Measurements from ENCODE around the gene MATCAP1.

- TF ChIP-seq CTCF (IDR thresholded peaks at IDR 0.05) = no peak
- no peak for TF ChIP-seq EZH2 (IDR thresholded peaks at IDR 0.05; ENCODE audit: borderline replicate concordance, insufficient read depth, low read depth, low read length, poor library complexity, severe bottlenecking)
These were observed 25.7 kb downstream of the MATCAP1 start for GRCh38 chr16:67157892-67158635.

Measured in B cell (primary cell).